Stimulated activated naive CD4-positive, alpha-beta T cell (primary cell): ENCODE data around the gene ESAM.

ENCODE experiments used
- DNase-seq, 6 experiments: peaks; one replicate each; lab custom pipeline; 2025; lab: John Stamatoyannopoulos, UW

The ESAM gene

GRCh38 chr11:124729571-124729970 lies 32.5 kb downstream of the ESAM start:
- DNase-seq: no peak

GRCh38 chr11:124728134-124728533 lies 34.0 kb downstream of the ESAM start:
- no peak for DNase-seq

GRCh38 chr11:124727474-124727873 lies 34.6 kb downstream of the ESAM start:
- DNase-seq: no peak

- no peak for DNase-seq
These were observed 36.4 kb downstream of the ESAM start for GRCh38 chr11:124725719-124726105.

GRCh38 chr11:124724979-124725718 lies 36.9 kb downstream of the ESAM start:
- DNase-seq: no peak

DNA sequence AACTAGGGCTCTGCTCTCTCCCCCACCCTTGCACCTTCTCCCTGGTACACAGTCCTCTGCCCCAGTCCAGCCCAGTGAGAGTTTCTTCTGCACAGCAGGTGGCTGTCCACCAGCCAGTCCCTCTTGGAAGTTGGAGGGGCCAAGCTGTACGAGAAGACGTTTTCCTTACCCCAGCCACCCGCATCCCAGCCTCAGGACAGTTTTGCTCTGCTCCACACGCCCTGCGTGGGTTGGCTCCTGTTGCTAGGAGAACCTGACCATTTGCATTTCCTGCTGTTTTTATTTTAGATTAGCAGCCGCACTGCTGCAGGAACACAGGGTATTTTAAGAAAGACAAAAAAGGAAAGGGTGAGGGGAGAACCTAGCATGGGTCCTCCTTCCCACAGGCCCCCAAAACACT lies 39.9 kb downstream of the ESAM start:
- DNase-seq: no peak

- DNase-seq: no peak
These were observed 42.6 kb downstream of the ESAM start for GRCh38 chr11:124719534-124719933.

DNA sequence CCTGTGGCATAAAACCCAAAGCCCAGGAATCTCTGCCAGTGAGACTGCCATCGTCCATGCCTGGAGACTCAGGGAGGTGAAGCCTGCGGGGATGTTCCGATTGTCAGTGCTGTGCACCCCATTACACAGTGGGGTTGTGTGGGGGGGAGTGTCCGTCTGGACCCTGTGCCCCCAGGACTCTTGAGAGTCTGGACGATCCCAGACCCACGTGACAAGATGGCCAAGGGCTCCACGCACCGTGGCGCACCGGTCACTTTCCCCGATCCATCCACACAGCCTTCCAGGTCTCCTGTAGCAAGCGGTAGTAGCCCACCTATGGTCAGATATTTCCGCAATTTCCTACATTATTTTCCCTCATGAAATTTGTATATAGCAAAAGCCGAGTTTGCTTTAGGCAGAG lies 43.3 kb downstream of the ESAM start:
- DNase-seq: no peak

DNA sequence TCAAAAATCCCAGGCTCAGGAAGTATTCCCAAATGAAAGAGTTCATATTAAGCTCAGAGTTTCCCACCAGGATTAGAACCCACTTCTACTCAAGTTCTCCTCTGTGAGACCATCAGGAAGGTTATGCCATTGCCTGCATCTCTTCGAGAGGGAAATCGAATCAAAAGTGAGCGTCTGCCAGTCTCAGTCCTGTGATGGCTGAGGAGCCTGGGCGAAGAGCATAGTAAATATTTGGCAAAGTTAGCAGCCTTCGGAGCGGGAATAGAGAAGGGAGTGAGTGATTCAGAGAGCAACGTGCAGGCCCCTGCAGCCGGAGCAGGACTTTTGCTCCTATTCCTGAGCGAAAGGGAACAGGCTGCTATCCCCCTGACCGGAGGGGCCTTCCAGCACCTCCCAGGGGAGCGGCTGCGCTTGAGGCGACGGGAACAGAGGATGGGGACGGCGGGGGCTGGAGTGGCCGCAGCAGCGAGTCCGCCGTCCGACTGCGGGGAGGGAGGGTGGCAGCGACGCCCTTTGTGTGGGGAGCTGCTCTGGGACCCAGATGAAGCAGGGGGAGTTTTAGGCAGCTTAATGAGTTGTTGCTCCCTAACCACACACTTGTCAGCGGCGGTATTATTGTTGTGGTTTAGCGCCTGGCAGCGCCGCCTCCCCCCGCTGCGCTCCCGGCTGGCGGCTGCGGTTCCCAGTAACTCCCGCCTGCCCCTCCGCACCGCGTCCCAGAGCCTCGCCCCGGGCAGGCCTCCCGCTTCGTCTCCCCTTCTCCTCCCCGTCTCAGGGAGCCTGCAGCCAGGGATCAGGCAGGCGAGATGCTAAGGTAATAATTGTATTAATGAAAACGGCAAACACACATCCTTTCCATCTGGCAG lies 44.1 kb downstream of the ESAM start:
- peak in 4 of 6 experiments; percentile 4 to 27 (median 13) for DNase-seq

DNA sequence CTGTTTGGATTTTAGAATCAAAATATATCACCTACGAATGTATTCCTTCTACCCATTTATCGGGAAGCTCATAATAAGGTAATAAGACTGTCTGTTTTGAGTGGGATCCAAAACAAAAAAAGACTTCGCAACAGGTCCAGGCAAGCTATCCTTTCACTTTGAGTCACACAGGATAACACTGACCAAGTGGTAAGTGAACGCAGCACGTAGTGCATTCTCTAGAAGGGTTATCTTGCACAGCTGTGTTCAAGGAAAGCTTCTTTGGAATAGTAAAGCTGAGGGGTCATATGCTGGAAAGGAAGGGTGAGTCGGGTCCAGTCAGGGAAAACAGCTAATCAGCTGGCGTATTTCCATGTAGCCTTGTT lies 44.7 kb downstream of the ESAM start:
- peak in 1 of 6 experiments; percentile 27 for DNase-seq

GRCh38 chr11:124716591-124716990 lies 45.5 kb downstream of the ESAM start:
- DNase-seq: no peak

DNA sequence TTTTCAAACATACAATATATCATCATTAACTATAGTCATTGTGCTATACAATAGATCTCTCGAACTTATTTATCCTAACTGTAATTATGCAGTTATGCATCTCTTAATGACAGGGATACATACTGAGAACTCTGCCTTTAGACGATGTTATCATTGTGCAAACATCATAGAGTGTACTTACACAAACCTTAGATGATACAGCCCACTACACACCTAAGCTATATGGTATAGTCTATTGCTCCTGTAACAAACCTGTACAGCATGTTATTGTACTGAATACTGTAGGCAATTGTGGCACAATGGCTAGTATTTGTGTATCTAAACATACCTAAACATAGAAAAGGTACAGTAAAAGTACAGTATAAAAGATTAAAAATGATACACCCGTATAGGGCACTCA lies 49.7 kb downstream of the ESAM start:
- no peak for DNase-seq

DNA sequence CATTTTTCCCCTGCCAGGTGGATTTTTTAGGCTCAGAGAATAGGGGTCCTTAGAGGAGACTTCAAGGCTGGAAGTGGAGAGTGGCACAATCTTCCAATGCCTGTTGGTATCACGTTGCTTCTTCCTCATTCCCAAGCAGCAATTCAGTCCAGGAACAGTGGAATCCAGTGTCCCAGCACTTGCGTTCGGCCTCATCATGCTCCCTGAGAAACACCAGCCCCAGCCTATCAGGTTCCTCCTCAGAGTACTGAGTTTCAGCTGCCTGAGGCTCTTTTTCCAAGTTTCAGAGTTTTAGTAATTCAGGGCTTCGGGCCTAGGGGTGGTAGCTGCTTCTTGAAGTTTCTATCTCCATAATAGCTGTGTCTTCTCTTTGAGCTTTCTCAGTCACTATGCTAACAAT lies 54.3 kb downstream of the ESAM start:
- DNase-seq: no peak
